ENCODE results near the gene SLC39A11. TPM values are rescaled to one million over a fixed set of nuclear protein-coding genes. Genes with fewer than 3 reads are reported as not detected.

Gene SLC39A11
- total RNA-seq, 6 donors from 2014 or later = 16.3 to 57.6 (median 29.5) TPM

GRCh38 chr17:73138541-73139138 lies 46.2 kb upstream of the SLC39A11 start:
- no peak for ATAC-seq (ENCODE audit: low FRiP score in 2 of 2)
- Histone ChIP-seq H3K4me1 (peaks cover 0 to 8% (median 2%) of the 10 kb centered on the region in 4 donors), H3K36me3 (no peaks in the 10 kb centered on the region), H3K4me3 (no peak overlapping the region), H3K27me3 (no peaks in the 10 kb centered on the region), H3K27ac (no peak overlapping the region), H3K9me3 (no peaks in the 10 kb centered on the region)
- 72 to 73% methylated on average over 7 to 11 of the region's 11 CpGs for WGBS, 2 donors
- TF ChIP-seq POLR2A (IDR thresholded peaks at IDR 0.05) = no peak
- TF ChIP-seq POLR2AphosphoS5 (IDR thresholded peaks at IDR 0.05) = no peak
- TF ChIP-seq EP300 (IDR thresholded peaks at IDR 0.05) = no peak
- TF ChIP-seq CTCF (IDR thresholded peaks at IDR 0.05) = no peak
- DNase-seq = peak in 1 of 2 donors; percentile 34

- H3K4me3 ChIP-seq = no peak overlapping the region
- no peak for TF ChIP-seq POLR2A (IDR thresholded peaks at IDR 0.05)
- TF ChIP-seq CTCF (IDR thresholded peaks at IDR 0.05) = no peak
- TF ChIP-seq POLR2AphosphoS5 (IDR thresholded peaks at IDR 0.05) = no peak
- TF ChIP-seq EP300 (IDR thresholded peaks at IDR 0.05) = no peak
Observed at GRCh38 chr17:73137376-73137775, 44.9 kb upstream of the SLC39A11 start.

GRCh38 chr17:73135766-73136165 lies 43.3 kb upstream of the SLC39A11 start:
- H3K4me3 ChIP-seq = no peak overlapping the region
- H3K9me3 ChIP-seq = no peaks in the 10 kb centered on the region
- no peak overlapping the region for H3K27ac ChIP-seq
- ATAC-seq (ENCODE audit: low FRiP score in 2 of 2) = no peak
- peak in 1 of 2 donors; percentile 44 for DNase-seq
- TF ChIP-seq POLR2A (IDR thresholded peaks at IDR 0.05) = no peak
- TF ChIP-seq EP300 (IDR thresholded peaks at IDR 0.05) = no peak
- no peak for TF ChIP-seq POLR2AphosphoS5 (IDR thresholded peaks at IDR 0.05)
- no peak for TF ChIP-seq CTCF (IDR thresholded peaks at IDR 0.05)
- H3K27me3 ChIP-seq = no peaks in the 10 kb centered on the region
- no peaks in the 10 kb centered on the region for H3K4me1 ChIP-seq
- H3K36me3 ChIP-seq = no peaks in the 10 kb centered on the region
- 71 to 79% methylated on average over 4 of the region's 4 CpGs for WGBS, 2 donors

More at GRCh38 chr17:73137376-73137775, 44.9 kb upstream of the SLC39A11 start:
- H3K4me1 ChIP-seq = no peaks in the 10 kb centered on the region
- H3K27ac ChIP-seq = no peak overlapping the region
- 88 to 91% methylated on average over 2 of the region's 2 CpGs for WGBS, 2 donors
- H3K27me3 ChIP-seq = no peaks in the 10 kb centered on the region
- no peaks in the 10 kb centered on the region for H3K9me3 ChIP-seq
- ATAC-seq (ENCODE audit: low FRiP score in 2 of 2) (no peak), DNase-seq (no peak)
- H3K36me3 ChIP-seq = no peaks in the 10 kb centered on the region

GRCh38 chr17:73133911-73134649 lies 41.6 kb upstream of the SLC39A11 start:
- ATAC-seq (ENCODE audit: low FRiP score in 2 of 2) = peak in 1 of 2 donors; percentile 65
- TF ChIP-seq EP300 (IDR thresholded peaks at IDR 0.05) (no peak), POLR2AphosphoS5 (IDR thresholded peaks at IDR 0.05) (no peak), CTCF (IDR thresholded peaks at IDR 0.05) (no peak), POLR2A (IDR thresholded peaks at IDR 0.05) (no peak)
- H3K9me3 ChIP-seq = no peaks in the 10 kb centered on the region
- peak in 1 of 2 donors; percentile 35 for DNase-seq
- no peaks in the 10 kb centered on the region for H3K27me3 ChIP-seq
- no peak overlapping the region for H3K27ac ChIP-seq
- WGBS, 2 donors = 22 to 32% methylated on average over 4 of the region's 4 CpGs
- H3K4me1 ChIP-seq = no peaks in the 10 kb centered on the region
- no peak overlapping the region for H3K4me3 ChIP-seq
- no peaks in the 10 kb centered on the region for H3K36me3 ChIP-seq

Measured in upper lobe of left lung (tissue), 6 donors.